Measurements from ENCODE around the gene RBM12. TPM values are rescaled to one million over a fixed set of nuclear protein-coding genes. Genes with fewer than 3 reads are reported as not detected.

Gene RBM12
- total and polyA plus RNA-seq, 4 donors, result 3.4 to 20.0 (median 15.8) TPM

DNA sequence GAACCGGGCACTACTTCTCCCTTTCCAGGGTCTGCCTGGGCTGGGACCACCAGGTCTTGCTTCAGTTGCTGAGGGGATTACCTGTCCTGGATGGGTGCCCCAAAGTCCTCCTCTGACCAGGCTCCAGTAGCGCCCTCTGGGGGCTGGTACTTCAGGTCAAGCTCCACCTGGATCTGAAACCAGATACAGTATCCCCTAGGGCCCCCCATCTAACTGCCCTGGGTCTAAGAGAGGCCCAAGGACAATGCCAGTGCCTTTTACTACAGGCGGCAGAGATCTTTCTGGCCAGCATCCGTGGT lies 60.3 kb downstream of the RBM12 start:
- H3K9me3 ChIP-seq (ENCODE audit: control insufficient read depth in 4 of 4, low read length in 3 of 4), result no peaks in the 10 kb centered on the region
- no peaks in the 10 kb centered on the region for H3K27me3 ChIP-seq (ENCODE audit: control insufficient read depth in 4 of 4, insufficient read depth in 4 of 4, low read length in 3 of 4)
- H3K4me3 ChIP-seq (ENCODE audit: low read depth in 1 of 3, low read length in 3 of 3), result no peak overlapping the region
- H3K4me1 ChIP-seq (ENCODE audit: control insufficient read depth in 4 of 4, insufficient read depth in 4 of 4, low read length in 3 of 4), result peaks cover 7 to 14% (median 13%) of the 10 kb centered on the region in 4 donors
- TF ChIP-seq, protein P1, sequence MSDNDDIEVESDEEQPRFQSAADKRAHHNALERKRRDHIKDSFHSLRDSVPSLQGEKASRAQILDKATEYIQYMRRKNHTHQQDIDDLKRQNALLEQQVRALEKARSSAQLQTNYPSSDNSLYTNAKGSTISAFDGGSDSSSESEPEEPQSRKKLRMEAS (IDR thresholded peaks at IDR 0.05), result no peak
- TF ChIP-seq, protein P2, sequence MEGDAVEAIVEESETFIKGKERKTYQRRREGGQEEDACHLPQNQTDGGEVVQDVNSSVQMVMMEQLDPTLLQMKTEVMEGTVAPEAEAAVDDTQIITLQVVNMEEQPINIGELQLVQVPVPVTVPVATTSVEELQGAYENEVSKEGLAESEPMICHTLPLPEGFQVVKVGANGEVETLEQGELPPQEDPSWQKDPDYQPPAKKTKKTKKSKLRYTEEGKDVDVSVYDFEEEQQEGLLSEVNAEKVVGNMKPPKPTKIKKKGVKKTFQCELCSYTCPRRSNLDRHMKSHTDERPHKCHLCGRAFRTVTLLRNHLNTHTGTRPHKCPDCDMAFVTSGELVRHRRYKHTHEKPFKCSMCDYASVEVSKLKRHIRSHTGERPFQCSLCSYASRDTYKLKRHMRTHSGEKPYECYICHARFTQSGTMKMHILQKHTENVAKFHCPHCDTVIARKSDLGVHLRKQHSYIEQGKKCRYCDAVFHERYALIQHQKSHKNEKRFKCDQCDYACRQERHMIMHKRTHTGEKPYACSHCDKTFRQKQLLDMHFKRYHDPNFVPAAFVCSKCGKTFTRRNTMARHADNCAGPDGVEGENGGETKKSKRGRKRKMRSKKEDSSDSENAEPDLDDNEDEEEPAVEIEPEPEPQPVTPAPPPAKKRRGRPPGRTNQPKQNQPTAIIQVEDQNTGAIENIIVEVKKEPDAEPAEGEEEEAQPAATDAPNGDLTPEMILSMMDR (IDR thresholded peaks at IDR 0.05; ENCODE audit: low read depth, low read length, missing input control), result no peak
- no peak for TF ChIP-seq FOXA1 (IDR thresholded peaks at IDR 0.05)
- peak in 1 of 2 donors; percentile 8 for TF ChIP-seq RAD21 (IDR thresholded peaks at IDR 0.05)
- TF ChIP-seq JUND (IDR thresholded peaks at IDR 0.05), result no peak
- no peak overlapping the region for H3K27ac ChIP-seq (ENCODE audit: low read depth in 1 of 2, low read length in 2 of 2)
- no peak overlapping the region for H3K9ac ChIP-seq (ENCODE audit: low read depth in 1 of 2, low read length in 2 of 2)
- peak; percentile 49 for DNase-seq (ENCODE audit: low spot score)
- 63% methylated on average over 4 of the region's 4 CpGs for WGBS
- no peaks in the 10 kb centered on the region for H3K36me3 ChIP-seq (ENCODE audit: control insufficient read depth in 4 of 4, insufficient read depth in 3 of 4, low read depth in 1 of 4, low read length in 3 of 4)

DNA sequence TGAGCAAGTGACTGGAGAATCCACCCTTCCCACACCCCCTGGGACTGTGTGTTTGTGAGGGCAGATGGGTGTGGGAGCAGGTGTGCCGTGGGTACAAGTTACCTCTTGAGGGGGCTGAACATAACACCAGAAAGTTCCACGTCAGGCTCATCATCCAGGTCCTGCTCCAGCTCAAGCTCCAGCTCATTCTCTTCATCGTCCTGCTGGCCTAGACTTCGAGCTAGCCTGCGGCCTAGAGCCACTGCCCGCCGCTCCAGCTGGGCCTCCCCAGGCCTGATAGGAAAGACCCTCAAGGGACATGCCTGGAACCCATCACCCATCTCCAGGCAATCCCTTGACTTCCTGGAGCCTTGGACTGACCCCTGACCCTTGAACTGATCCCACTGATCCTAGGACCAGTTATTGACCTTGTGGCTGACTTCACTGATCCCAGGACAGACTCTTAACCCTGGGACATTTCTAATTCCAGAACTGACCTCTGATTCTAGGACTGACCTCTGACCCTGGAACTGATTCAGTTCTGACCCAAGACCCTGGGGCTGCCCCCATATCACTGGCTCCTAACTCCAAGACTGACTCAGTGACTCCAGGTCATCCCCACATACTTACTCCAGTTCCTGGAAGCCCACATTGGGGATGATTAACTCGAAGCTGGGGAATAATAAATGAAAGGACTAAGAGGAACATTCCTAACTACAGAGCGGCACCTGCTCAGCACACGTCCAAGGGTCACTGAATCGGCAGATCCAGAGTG lies 60.8 kb downstream of the RBM12 start:
- no peak overlapping the region for H3K9ac ChIP-seq (ENCODE audit: low read depth in 1 of 2, low read length in 2 of 2)
- no peaks in the 10 kb centered on the region for H3K36me3 ChIP-seq (ENCODE audit: control insufficient read depth in 4 of 4, insufficient read depth in 3 of 4, low read depth in 1 of 4, low read length in 3 of 4)
- no peak overlapping the region for H3K4me3 ChIP-seq (ENCODE audit: low read depth in 1 of 3, low read length in 3 of 3)
- H3K4me1 ChIP-seq (ENCODE audit: control insufficient read depth in 4 of 4, insufficient read depth in 4 of 4, low read length in 3 of 4), result peaks cover 7 to 14% (median 13%) of the 10 kb centered on the region in 4 donors
- no peak for TF ChIP-seq GABPA (IDR thresholded peaks at IDR 0.05 in 1 of 2, conservative IDR thresholded peaks at IDR 0.05 in 1 of 2)
- TF ChIP-seq HNF4A (conservative IDR thresholded peaks at IDR 0.05), result peak; percentile 29 to 62
- TF ChIP-seq NR2F2 (IDR thresholded peaks at IDR 0.05), result peak; percentile 70
- no peak overlapping the region for H3K27ac ChIP-seq (ENCODE audit: low read depth in 1 of 2, low read length in 2 of 2)
- no peak for DNase-seq (ENCODE audit: low spot score)
- H3K9me3 ChIP-seq (ENCODE audit: control insufficient read depth in 4 of 4, low read length in 3 of 4), result no peaks in the 10 kb centered on the region
- H3K27me3 ChIP-seq (ENCODE audit: control insufficient read depth in 4 of 4, insufficient read depth in 4 of 4, low read length in 3 of 4), result no peaks in the 10 kb centered on the region
- 90% methylated on average over 11 of the region's 11 CpGs for WGBS

DNA sequence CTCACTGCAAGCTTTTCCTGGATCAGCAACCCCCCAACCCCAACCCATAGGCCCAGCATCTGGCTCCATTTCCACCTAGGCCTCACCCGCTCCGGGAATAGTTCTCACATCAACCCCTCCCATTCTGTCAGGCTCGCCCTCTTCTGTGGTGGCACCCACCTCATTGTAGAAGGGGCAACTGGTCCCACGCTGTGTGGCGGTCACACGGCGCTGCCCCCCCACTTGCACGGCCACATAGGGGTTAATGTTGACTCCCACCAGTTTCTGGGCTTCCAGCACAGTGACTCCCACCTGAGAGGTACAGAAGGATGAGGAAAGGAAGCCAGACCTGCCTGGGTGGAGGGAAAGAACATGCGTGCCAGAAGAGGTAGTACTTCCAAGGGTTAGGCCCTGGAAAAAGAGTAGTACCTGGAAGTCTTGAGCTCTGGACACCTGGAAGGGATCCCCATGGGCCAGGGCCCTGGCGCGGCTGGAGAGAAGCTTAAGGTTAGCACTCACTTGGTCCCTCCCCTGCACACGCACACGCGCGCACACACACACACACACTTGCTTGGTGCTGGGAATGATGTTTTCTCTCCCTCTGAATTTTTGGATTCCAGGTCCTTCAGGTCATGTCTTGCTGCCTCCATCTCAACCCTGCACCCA lies 61.7 kb downstream of the RBM12 start:
- no peak for DNase-seq (ENCODE audit: low spot score)
- Histone ChIP-seq H3K9ac (ENCODE audit: low read depth in 1 of 2, low read length in 2 of 2) (no peak overlapping the region), H3K27me3 (ENCODE audit: control insufficient read depth in 4 of 4, insufficient read depth in 4 of 4, low read length in 3 of 4) (no peaks in the 10 kb centered on the region), H3K27ac (ENCODE audit: low read depth in 1 of 2, low read length in 2 of 2) (no peak overlapping the region), H3K4me1 (ENCODE audit: control insufficient read depth in 4 of 4, insufficient read depth in 4 of 4, low read length in 3 of 4) (peaks cover 7 to 14% (median 13%) of the 10 kb centered on the region in 4 donors), H3K36me3 (ENCODE audit: control insufficient read depth in 4 of 4, insufficient read depth in 3 of 4, low read depth in 1 of 4, low read length in 3 of 4) (no peaks in the 10 kb centered on the region), H3K4me3 (ENCODE audit: low read depth in 1 of 3, low read length in 3 of 3) (no peak overlapping the region), H3K9me3 (ENCODE audit: control insufficient read depth in 4 of 4, low read length in 3 of 4) (no peaks in the 10 kb centered on the region)
- WGBS, result 92% methylated on average over 15 of the region's 15 CpGs
- TF ChIP-seq, protein P2 (IDR thresholded peaks at IDR 0.05; ENCODE audit: low read depth, low read length, missing input control), result no peak
- no peak for TF ChIP-seq HNF4A (conservative IDR thresholded peaks at IDR 0.05)
- TF ChIP-seq, protein P3, sequence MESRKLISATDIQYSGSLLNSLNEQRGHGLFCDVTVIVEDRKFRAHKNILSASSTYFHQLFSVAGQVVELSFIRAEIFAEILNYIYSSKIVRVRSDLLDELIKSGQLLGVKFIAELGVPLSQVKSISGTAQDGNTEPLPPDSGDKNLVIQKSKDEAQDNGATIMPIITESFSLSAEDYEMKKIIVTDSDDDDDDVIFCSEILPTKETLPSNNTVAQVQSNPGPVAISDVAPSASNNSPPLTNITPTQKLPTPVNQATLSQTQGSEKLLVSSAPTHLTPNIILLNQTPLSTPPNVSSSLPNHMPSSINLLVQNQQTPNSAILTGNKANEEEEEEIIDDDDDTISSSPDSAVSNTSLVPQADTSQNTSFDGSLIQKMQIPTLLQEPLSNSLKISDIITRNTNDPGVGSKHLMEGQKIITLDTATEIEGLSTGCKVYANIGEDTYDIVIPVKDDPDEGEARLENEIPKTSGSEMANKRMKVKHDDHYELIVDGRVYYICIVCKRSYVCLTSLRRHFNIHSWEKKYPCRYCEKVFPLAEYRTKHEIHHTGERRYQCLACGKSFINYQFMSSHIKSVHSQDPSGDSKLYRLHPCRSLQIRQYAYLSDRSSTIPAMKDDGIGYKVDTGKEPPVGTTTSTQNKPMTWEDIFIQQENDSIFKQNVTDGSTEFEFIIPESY (IDR thresholded peaks at IDR 0.05), result no peak
- no peak for TF ChIP-seq FOXA1 (IDR thresholded peaks at IDR 0.05)
- TF ChIP-seq YY1 (IDR thresholded peaks at IDR 0.05), result no peak
- TF ChIP-seq RAD21 (IDR thresholded peaks at IDR 0.05), result no peak
- TF ChIP-seq, protein P4, sequence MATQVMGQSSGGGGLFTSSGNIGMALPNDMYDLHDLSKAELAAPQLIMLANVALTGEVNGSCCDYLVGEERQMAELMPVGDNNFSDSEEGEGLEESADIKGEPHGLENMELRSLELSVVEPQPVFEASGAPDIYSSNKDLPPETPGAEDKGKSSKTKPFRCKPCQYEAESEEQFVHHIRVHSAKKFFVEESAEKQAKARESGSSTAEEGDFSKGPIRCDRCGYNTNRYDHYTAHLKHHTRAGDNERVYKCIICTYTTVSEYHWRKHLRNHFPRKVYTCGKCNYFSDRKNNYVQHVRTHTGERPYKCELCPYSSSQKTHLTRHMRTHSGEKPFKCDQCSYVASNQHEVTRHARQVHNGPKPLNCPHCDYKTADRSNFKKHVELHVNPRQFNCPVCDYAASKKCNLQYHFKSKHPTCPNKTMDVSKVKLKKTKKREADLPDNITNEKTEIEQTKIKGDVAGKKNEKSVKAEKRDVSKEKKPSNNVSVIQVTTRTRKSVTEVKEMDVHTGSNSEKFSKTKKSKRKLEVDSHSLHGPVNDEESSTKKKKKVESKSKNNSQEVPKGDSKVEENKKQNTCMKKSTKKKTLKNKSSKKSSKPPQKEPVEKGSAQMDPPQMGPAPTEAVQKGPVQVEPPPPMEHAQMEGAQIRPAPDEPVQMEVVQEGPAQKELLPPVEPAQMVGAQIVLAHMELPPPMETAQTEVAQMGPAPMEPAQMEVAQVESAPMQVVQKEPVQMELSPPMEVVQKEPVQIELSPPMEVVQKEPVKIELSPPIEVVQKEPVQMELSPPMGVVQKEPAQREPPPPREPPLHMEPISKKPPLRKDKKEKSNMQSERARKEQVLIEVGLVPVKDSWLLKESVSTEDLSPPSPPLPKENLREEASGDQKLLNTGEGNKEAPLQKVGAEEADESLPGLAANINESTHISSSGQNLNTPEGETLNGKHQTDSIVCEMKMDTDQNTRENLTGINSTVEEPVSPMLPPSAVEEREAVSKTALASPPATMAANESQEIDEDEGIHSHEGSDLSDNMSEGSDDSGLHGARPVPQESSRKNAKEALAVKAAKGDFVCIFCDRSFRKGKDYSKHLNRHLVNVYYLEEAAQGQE (IDR thresholded peaks at IDR 0.05), result no peak
- TF ChIP-seq JUND (IDR thresholded peaks at IDR 0.05), result no peak
- no peak for TF ChIP-seq SP1 (IDR thresholded peaks at IDR 0.05)
- TF ChIP-seq, protein P1 (IDR thresholded peaks at IDR 0.05), result no peak
- no peak for TF ChIP-seq NR2F2 (IDR thresholded peaks at IDR 0.05)
- TF ChIP-seq, protein P5, sequence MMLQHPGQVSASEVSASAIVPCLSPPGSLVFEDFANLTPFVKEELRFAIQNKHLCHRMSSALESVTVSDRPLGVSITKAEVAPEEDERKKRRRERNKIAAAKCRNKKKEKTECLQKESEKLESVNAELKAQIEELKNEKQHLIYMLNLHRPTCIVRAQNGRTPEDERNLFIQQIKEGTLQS (IDR thresholded peaks at IDR 0.05), result no peak
- TF ChIP-seq EGR1 (IDR thresholded peaks at IDR 0.05; ENCODE audit: low read depth in 2 of 2), result no peak
- TF ChIP-seq GABPA (IDR thresholded peaks at IDR 0.05 in 1 of 2, conservative IDR thresholded peaks at IDR 0.05 in 1 of 2), result no peak

All from liver (tissue), 9 donors.